ENCODE results near the gene TMPRSS9. TPM values are rescaled to one million over a fixed set of nuclear protein-coding genes. Genes with fewer than 3 reads are reported as not detected.

TMPRSS9 gene
- not detected in 2 replicates for total RNA-seq

DNA sequence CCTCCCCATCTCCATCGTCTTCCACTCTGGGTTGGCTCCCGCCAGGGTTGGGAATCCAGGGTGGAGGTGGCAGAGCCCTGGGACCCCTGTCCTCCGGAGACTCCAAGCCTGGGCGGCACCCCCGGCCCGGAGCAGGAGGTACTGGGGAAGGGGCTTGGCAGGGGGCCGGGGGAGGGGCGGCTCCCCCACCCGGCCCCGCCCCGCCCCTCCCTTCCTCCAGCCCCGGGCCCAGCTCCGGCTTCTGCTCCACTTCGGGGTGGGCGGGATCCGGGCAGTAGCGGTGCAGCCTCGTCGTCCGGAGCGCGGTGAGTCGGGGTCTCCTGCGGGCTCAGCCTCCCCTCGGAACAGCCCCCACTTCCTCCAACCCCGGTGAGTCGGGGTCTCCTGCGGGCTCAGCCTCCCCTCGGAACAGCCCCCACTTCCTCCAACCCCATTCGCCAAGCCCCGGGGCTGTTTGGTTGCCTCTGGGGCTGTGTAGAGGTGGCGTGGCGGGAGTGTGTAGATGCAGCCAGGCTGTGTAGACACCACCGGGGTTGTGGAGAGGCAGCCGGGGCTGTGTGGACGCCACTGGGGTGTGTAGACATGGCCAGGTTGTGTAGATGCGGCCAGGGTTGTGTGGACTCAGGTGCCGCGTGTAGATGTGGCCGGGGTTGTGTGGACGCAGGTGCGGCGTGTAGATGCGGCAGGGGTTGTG is at the start of gene TMPRSS9:
TSS of gene TMPRSS9 (plus strand) at position 274 of the 694 bp plus-strand sequence. CDS start 29,521 bp downstream, outside the sequence.
- intact Hi-C loops (cut with micrococcal nuclease): no loop called here

DNA sequence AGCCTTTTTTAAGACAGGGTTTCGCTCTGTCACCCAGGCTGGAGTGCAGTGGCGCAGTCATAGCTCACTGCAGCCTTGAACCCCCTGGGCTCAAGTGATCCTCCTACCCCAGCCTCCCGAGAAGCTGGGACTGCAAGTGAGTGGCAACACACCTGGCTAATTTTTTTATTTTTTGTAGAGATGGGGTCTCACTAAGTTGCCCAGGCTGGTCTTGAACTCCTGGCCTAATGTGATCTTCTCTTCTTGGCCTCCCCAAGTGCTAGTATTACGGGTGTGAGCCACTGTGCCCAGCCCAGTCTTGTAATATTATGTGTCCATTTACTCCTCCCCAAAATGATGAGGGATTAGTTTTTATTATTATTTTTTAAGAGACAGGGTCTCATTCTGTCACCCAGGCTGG is 49.0 kb upstream of the TMPRSS9 start:
- intact Hi-C loops (cut with micrococcal nuclease): no loop called here

DNA sequence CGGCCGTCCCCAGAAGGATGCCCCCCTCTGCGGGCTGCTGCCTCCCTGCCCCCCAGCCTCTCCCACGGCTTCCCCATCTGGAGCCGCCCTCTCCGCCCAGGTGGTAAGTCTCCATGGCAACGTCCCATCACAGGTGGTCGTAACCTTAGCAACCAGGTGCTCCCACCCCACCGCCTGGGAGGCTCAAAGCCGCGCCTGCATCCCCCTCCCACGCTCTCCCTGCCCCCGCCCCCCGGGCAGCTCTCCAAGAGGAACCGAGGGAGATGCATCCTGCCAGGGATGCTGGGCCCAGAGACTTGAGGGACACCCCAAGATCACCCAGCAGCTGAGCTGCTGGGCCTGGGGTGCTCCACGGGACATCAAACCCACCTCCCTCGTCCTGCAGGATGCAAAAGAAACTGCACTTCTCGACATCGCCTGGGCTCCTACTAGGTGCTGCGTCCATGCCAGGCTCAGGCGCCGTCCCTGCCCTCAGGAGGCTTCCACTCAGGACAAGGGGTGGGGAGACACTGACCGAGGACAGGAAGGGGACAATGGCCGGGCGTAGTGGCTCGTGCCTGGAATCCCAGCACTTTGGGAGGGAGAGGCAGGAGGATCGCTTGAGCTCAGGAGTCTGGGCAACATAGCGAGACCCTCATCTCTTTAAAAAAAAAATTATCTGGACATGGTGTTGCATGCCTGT is 47.1 kb upstream of the TMPRSS9 start:
- intact Hi-C loops (cut with micrococcal nuclease): no loop called here

DNA sequence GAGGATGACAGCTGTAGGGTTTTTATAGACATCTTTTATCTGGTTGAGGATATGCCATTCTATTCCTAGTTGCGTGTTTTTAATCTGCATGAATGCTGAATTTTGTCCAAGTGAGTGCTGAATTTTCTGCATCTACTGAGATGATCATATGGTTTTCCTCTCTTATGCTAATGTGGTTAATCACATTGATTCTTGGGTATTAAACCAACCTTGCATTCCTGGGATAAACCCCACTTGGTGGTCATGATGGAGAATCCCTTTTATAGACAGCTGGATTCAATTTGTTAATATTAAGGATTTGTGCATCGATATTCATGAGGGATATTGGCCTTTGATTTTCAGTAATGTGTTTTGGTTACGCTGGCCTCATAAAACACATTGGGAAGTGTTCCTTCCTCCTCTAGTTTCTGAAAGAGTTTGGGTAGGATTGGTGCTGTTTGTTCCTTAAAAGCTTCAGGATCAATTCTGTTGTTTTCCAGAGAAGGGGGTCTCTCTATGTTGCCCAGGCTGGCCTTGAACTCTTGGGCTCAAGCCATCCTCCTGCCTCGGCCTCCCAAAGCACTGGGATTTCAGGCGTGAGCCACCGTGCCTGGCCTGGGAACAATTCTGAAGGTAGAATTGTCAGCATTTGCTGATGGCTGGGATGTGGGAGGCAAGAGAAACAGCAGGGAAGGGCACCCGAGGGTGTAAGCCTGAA is 44.8 kb upstream of the TMPRSS9 start:
- intact Hi-C loops (cut with micrococcal nuclease): no loop called here

DNA sequence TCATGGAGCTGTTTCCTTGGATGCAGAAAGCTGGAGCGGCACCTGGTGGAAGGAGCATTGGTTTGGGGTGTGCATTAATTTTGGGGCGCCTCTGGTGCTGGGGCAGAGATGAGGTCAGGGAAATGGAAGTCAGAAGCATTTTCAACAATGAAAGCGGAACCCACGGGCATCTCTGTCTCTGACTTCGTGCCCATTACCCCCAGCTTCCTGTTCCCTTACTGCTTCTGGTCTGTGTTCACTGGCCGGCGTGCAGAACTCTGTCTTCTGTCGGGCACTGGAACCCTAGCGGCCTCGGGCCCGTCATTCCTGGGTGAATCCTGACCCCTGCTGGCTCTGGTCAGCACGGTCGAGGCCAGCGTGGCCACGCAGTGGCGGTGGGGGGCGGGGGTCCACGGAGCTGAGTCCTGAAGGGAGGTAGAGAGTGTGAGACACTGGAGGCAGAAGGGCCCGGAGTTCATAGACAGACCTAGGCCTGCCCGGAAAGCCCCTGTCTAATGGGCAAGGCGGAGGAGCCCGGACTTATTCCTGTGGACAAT is 44.2 kb upstream of the TMPRSS9 start:
- intact Hi-C loops (cut with micrococcal nuclease): no loop called here

DNA sequence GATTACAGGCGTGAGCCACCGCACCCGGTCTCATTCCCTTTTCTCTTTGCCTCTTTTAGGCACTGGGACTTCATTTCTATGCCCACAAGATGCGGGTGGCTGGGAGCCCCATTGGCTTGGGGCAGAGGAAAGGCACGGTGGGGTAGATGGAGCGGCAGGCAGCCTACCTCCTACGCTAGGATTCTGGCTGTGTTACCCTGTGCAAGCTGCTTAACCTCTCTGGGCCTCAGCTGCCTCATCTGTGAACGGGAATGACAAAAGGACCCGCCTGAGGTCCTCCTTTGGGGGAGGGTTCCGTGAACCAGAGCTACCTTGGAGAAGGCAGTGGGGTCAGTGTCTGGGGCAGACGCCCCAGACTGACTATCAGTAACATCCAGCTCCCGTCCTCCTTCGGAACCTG is 42.8 kb upstream of the TMPRSS9 start:
- intact Hi-C loops (cut with micrococcal nuclease): no loop called here

DNA sequence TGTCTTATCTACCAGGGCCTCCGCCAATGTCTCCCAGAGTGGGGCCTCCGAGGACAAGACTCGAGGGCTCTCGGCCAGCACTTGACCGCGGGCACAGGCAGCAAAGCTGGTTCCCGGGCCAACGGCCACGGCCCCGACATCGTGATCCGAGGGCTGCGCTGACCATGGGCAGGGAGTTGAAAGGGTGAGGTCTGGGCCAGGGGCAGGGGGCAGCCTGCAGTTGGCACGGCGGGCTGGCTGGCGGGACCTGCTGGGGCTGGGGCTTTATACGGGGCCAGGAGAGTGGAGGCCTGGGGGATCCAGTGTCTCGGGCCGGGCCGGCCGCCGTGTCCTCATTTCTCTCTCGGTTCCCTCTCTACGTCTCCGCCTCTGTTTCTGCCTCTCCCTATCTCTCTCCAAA is 42.3 kb upstream of the TMPRSS9 start:
- intact Hi-C loops (cut with micrococcal nuclease): no loop called here

DNA sequence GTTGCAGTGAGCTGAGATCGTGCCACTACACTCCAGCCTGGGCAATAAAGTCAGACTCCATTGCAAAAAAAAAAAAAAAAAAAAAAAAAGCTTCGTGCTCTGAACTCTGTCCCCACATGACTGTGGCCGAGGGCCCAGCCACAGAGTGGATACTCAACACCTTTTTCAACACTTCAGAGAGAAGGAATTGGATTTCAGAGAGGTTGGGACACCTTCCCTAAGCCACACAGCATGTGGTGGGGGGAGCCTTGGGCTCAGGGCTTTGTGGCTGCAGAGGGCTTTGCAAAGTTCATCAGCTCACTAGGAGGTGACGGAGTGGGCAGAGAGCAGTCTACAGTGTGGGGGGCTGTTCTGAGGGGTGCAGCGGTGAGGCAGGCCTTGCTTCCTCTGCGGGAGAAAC is 41.1 kb upstream of the TMPRSS9 start:
- intact Hi-C loops (cut with micrococcal nuclease): no loop called here

DNA sequence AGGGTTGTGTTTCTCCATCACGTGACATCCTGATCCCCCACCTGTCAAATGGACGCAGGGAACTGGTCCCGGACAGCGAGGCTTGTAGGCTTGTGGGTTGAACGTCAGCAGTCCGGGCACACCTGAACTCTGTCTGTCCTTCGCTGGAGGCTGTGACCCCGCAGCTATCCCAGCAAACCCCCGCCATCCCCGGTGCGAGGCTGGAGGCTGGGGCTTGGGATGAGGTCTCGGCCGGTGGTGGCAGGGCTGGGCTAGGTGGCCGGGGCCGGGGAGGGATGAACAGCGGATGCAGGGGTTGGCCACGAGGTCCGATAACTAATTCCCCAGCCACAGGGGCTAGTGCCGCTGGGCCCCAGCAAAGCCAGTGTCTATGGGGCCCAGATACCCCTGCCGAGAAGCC is 40.5 kb upstream of the TMPRSS9 start:
- intact Hi-C loops (cut with micrococcal nuclease): no loop called here

DNA sequence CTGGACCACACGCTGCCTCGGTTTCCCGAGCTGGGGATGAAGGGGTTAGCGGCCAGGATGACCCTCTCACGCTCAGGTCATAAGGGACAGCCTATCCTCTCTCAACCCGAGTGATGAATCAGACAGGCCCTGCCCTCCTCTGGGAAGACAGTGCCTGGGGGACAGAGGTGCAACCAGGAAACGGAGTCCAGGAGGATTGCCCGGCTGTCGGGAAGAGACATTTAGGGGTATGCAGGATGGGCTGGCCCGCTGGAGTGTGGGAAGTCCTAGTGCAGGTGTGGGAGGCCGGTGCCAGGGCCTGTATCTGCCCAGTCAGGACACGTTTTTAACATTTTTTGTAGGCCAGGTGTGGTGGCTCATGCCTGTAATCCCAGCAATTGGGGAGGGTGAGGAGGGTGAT is 40.0 kb upstream of the TMPRSS9 start:
- intact Hi-C loops (cut with micrococcal nuclease): no loop called here

DNA sequence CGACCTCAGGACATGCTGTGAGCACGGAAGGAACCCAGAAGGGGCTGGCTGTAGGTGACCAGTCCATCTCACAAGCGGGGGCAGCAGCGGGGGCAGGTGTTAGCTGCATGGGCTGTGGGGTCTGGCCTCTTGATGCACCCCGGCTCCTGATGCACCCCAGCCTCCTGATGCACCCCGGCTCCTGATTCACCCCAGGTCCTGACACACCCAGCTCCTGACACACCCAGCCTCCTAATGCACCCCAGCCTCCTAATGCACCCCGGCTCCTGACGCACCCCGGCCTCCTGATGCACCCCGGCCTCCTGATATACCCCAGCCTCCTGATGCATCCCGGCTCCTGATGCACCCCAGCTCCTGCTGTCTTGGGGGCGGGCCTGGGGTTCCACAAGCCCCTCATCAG is 39.1 kb upstream of the TMPRSS9 start:
- intact Hi-C loops (cut with micrococcal nuclease): no loop called here

DNA sequence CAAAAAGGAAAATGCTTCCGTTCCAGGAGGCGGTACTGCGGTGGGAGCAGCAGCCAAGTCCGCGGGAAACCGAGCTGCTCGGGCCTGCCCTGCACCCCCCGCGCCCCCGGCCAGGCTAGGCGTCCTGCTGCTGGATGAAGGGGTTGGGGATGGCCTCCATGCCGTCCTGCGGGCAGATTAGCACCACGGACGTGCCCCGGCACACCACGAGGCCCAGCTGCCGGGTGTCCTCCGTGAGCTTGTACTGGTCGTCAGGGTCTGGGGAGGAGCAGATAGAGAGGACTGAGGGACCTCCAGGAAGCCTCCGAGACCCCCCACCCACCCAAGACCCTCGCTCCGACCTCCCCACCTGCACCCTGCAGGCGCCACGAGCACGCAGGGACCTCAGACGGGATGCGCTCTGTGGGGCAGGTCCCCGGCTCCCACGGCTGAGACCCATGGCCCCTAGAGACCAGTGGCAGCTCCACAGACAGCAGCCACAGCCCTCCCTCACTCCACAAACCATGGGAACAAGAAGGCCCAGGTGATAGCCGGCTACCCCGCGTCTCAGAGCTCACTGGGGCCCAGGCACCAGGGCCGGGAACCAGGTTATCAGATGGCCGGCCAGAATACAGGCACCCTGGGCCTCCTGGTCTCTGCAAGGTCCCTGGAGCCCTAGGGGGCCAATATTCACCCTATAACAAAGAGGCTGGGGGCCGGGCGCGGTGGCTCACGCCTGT is 38.3 kb upstream of the TMPRSS9 start:
- intact Hi-C loops (cut with micrococcal nuclease): no loop called here

DNA sequence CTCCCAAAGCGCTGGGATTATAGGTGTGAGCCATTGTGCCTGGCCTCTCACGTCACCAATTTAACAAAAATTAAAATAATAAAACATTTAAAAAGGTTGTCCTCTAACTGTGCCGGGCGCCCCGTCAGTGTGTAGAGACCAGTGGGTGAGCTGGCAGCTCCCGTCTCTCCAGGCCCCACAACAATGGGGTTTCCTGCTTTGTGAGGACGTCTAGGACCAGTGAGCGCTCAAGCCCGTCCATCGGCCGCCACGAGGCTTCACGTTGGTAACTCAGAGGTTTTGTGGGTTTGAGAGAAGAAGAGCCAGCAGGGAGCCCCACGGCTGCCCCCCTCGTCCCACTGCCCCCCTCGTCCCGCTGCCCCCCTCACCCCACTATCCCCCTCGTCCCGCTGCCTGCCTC is 36.4 kb upstream of the TMPRSS9 start:
- intact Hi-C loops (cut with micrococcal nuclease): no loop called here

DNA sequence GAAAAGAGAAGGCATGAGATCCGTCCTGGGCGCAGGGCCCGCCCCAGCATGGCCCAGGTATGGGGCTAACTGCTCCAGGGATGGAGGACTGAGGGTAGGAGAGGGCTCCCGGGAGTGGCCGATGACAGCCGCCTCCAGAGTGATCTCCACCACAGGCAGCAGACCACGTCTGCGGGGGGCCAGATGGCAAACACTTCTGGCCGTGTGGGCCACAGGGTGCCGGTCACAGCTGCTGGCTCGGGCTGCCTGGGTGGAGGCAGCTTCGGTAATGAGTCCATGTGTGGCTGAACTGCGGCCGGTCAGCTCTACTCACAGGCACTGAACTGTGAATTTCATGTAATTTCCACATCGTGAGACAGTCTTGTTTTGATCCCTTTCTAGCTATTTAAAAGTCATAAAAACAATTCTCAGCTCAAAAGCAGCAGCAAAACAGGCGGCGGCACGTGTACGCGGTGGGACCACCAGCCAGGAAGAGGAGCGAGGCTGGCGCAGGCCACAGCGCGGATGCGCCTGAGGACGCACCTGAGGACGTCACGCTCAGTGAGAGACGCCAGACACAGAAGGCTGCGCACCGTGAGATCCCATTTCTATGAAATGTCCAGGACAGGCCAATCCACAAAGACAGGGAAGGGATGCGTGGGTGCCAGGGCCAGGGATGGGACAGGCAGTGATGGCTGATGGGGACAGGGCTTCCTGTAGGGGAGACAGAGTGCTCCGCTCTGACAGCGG is 35.7 kb upstream of the TMPRSS9 start:
- intact Hi-C loops (cut with micrococcal nuclease): no loop called here

DNA sequence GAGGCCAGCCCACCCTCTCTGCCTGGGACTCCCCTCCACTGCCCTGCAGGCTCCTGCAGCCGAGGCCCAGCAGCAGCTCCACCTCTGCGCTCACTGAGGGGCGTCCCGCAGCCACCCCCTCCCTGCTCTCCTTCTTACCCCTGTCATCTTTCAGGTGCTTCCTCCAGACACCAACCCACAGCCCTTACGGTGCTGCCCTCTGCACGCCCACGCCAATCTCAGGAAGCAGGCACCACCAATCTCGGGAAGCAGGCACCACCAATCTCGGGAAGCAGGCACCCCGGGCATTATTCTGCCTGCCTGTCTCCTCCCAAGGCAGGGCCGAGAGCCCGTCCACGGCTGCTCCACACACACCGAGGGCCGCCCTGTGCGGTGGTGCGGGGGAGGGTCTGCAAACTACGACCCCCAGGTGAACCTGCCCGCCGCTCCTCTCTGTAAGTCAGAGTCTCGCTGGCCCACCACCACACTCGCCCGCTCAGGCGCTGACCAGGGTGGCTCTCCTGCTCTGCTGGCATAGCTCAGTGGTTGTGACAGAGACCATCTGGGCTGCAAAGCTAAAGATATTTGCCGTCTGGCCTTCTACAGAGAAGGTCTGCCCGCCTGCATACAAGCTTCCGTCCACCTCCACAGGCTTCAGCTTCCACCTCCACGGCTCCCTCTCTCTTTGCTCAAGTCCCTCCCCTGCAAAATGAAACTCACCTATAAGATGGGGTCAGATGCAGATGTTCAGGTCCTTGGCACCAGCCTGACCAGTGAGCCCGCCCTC is 34.6 kb upstream of the TMPRSS9 start:
- intact Hi-C loops (cut with micrococcal nuclease): loop anchor here (5.0 kb wide), 1 partner anchor 67 kb away; no protein-coding TSS in a partner anchor

DNA sequence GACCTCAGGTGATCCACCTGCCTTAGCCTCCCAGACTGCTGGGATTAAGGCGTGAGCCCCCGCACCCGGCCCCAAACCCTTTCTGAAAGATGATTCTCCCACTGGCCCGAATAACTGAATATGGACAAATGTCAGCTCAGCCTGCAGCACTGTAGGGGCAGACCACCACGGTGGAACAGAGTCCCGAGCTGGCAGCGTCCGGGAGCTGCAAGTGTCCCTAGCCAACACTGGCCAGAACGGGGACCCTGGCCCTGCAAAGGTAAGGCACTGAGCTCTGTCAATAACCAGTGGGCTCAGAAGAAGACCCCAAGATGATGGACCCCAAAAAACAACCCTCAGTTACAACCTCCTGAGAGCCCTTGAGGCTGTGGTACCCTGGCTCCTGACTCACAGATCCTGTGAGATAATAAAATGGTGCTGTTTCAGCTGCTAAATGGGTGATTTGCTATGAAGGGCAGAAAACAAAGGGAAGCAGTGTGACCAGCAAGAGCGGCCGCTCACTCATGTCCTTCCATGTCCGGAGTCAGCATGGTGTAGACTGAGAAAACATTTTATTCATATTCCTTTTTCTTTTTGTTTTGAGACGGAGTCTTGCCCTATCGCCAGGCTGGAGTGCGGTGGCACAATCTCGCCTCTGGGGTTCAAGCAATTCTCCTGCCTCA is 33.2 kb upstream of the TMPRSS9 start:
- intact Hi-C loops (cut with micrococcal nuclease): loop anchor here (5.0 kb wide), 1 partner anchor 65 kb away; no protein-coding TSS in a partner anchor

DNA sequence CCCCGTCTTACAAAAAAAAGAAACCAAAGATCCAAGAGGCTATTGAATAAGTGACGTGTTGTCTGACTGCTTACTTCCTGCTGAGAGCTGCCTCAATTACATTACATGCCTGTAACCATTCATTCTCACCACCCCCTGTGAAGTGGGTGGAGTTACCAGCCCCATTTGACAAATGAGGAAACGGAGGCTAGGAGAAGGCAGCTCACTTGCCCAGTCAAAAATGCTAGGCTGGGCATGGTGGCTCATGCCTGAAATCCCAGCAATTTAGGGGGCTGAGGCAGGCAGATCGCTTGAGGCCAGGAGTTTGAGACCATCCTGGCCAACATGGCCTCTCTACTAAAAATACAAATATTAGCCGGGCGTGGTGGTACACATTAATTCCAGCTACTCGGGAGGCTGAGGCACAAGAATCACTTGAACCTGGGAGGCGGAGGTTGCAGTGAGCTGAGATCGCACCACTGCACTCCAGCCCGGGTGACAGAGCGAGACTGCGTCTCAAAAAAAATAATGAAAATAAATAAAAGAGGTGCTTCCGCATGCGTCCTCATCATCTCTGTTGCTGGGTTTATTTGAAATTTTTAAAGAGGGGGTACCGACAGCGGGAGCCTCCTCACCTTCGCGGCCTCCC is 32.2 kb upstream of the TMPRSS9 start:
- intact Hi-C loops (cut with micrococcal nuclease): loop anchor here (1.0 to 5.0 kb wide), 3 partner anchors 64 to 177 kb away; partner anchors contain the start of genes AP3D1, PLEKHJ1 and SF3A2

DNA sequence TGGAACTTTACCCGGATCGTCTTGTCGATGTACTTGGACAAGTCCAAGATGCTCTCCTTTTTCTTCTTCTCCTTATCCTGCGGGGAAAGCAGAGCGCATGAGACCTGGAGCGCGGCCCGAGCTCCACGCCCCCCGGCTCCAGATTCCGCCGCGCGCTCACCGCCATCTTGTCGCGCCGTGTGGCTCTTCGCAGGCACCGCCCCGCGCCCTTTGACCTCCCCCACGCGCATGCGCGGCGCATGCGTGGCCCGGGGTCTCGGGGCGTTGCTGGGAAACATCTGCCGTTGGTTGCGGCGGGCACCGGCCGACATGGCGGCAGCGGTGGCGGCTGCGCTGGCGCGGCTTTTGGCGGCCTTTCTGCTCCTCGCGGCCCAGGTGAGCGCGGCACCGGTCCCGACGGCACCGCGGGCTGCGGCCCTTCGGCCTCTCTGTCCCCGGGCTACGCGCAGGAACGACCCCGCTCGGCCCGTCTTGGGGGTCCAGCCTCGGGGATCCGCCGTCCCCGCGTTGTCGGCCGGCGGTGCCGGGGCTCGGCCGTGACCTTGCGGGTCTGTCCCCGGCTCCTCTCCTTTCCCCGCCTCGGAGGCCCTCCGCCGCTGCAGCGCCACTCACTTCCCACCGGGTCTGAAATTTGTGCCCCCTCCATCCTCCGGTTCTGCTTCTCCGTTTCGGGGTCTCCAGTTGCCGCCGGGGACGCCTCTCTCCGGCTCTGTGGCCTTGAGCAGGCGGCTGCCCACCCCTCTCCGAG is 31.5 kb upstream of the TMPRSS9 start, which contains the start of the genes LSM7 and SPPL2B:
TSS of gene LSM7 (minus strand) at position 186 of the 748 bp plus-strand sequence. CDS start at position 166, 20 bp downstream.
TSS of gene SPPL2B (plus strand) at position 284 of the 748 bp plus-strand sequence. CDS start at position 310, 26 bp downstream.
- intact Hi-C loops (cut with micrococcal nuclease): loop anchor here (1.0 to 5.0 kb wide), 3 partner anchors 64 to 177 kb away; partner anchors contain the start of genes AP3D1, PLEKHJ1 and SF3A2

Data from T-helper 2 cell treated with Interferon-gamma antibody and Interleukin-4, amounts not matched to agents 100 ng/mL and 5 ng/mL, for 36 hours (primary cell).